ENCODE results near the gene AGPS. TPM values are rescaled to one million over a fixed set of nuclear protein-coding genes. Genes with fewer than 3 reads are reported as not detected.
"Not testable (repeated sequence)": the region's sequence is repeated elsewhere in the genome, so short reads cannot be mapped to it uniquely, and the experiment has no call there.

Gene AGPS
- total and polyA plus RNA-seq, 7 donors, result 13.1 to 37.5 (median 22.0) TPM

DNA sequence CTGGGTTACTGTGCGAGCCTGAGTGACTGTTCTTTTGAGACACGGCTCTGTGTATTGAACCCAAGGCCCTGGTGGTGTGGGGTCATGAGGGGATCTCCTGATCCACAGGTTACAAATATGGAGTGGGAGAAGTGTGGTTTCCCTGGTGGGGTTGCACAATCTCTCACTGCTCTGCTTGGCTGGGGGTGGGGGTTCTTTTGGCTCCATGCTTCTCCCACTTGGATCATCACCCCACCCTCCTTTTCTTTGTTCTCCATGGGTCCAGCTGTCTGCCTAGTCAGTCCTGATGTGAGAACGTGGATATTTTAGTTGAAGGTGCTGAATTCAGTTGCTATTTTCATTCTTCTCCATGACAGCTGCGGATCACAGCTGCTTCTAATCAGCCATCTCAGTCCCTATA is 37.8 kb downstream of the AGPS start:
- DNase-seq, result no peak

DNA sequence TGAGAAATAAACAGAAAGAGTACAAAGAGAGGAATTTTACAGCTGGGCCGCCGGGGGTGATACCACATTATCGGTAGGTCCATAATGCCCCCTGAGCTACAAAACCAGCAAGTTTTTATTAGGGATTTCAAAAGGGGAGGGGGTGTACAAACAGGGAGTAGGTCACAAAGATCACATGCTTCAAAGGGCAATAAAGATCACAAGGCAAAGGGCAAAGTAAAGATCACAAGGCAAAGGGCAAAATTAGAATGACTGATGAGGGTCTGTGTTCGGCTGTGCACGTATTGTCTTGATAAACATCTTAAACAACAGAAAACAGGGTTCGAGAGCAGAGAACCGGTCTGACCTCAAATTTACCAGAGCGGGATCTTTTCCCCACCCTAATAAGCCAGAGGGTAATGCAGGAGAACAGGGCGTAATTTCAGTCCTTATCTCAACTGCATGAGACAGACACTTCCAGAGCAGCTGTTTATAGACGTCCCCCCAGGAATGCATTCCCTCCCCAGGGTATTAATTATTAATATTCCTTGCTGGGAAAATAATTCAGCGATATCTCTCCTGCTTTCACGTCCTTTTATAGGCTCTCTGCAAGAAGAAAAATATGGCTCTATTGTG is 38.6 kb downstream of the AGPS start:
- H3K27ac ChIP-seq; H3K4me3 ChIP-seq; DNase-seq; H3K4me1 ChIP-seq; intact Hi-C loops (cut with DNase I); H3K27me3 ChIP-seq: not testable (repeated sequence)
- Histone ChIP-seq H3K9me3 (peaks cover 0 to 16% (median 9%) of the 10 kb centered on the region in 4 donors), H3K36me3 (peaks cover 0 to 11% (median 0%) of the 10 kb centered on the region in 4 donors)
- 94 to 96% methylated on average over 12 of the region's 12 CpGs for WGBS, 2 donors

More for the DNA sequence above, 37.8 kb downstream of the AGPS start:
- intact Hi-C loops (cut with DNase I), result no loop called here
- Histone ChIP-seq H3K9me3 (peaks cover 0 to 16% (median 9%) of the 10 kb centered on the region in 4 donors), H3K27me3 (no peaks in the 10 kb centered on the region), H3K27ac (no peak overlapping the region), H3K36me3 (peaks cover 0 to 11% (median 0%) of the 10 kb centered on the region in 4 donors), H3K4me1 (no peaks in the 10 kb centered on the region), H3K4me3 (no peak overlapping the region)
- no peak for TF ChIP-seq POLR2AphosphoS5 (IDR thresholded peaks at IDR 0.05)
- TF ChIP-seq, protein P1, sequence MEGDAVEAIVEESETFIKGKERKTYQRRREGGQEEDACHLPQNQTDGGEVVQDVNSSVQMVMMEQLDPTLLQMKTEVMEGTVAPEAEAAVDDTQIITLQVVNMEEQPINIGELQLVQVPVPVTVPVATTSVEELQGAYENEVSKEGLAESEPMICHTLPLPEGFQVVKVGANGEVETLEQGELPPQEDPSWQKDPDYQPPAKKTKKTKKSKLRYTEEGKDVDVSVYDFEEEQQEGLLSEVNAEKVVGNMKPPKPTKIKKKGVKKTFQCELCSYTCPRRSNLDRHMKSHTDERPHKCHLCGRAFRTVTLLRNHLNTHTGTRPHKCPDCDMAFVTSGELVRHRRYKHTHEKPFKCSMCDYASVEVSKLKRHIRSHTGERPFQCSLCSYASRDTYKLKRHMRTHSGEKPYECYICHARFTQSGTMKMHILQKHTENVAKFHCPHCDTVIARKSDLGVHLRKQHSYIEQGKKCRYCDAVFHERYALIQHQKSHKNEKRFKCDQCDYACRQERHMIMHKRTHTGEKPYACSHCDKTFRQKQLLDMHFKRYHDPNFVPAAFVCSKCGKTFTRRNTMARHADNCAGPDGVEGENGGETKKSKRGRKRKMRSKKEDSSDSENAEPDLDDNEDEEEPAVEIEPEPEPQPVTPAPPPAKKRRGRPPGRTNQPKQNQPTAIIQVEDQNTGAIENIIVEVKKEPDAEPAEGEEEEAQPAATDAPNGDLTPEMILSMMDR (IDR thresholded peaks at IDR 0.05), result no peak
- WGBS, 2 donors, result 74 to 87% methylated on average over 4 of the region's 4 CpGs

DNA sequence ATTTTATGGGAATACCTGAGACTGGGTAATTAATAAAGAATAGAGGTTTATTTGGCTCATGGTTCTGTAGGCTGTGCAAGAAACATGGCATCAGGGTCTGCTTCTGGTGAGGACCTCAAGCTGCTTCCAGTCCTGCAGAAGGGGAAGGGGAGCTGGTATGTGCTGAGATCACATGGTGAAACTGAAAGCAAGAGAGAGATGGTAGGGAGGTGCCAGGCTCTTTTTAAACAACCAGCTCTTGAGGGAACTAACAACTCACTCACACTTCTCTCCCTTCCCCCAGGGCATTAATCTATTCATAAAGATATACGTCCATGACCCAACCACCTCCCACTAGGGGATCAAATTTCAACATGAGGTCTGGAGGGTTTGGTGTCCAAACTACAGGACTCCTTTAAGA is 40.1 kb downstream of the AGPS start:
- H3K36me3 ChIP-seq, result peaks cover 0 to 11% (median 0%) of the 10 kb centered on the region in 4 donors
- intact Hi-C loops (cut with DNase I), result no loop called here
- 86 to 95% methylated on average over 1 of the region's 1 CpG for WGBS, 2 donors

DNA sequence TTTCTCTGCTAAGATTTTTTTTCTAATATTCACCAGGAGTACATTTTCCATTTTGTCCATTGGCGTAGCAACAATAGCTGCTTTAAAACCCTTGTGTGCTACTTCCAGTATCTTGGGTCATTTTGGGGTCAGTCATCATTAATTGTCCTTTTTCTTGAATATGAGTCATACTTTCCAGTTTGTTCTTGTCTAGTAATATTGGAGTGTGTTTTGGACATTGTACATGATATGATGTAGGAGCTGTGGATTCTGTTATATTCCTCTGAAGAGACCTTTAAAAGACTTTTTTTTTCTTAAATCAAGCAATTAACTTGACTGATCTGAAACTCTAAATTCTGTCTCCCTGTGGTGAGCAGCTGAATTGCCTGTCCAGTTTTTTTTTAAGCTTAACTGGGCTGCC is 40.8 kb downstream of the AGPS start:
- H3K4me1 ChIP-seq, result no peaks in the 10 kb centered on the region
- H3K36me3 ChIP-seq, result peaks cover 0 to 11% (median 0%) of the 10 kb centered on the region in 4 donors
- TF ChIP-seq, protein P1 (IDR thresholded peaks at IDR 0.05), result no peak
- TF ChIP-seq EP300 (IDR thresholded peaks at IDR 0.05) (no peak), POLR2AphosphoS5 (IDR thresholded peaks at IDR 0.05) (no peak), POLR2A (IDR thresholded peaks at IDR 0.05) (no peak)
- H3K27me3 ChIP-seq, result no peaks in the 10 kb centered on the region
- peaks cover 0 to 13% (median 7%) of the 10 kb centered on the region in 4 donors for H3K9me3 ChIP-seq
- intact Hi-C loops (cut with DNase I), result no loop called here
- no peak for DNase-seq
- H3K4me3 ChIP-seq, result no peak overlapping the region
- 99 to 100% methylated on average over 1 of the region's 1 CpG for WGBS, 2 donors
- H3K27ac ChIP-seq, result no peak overlapping the region

More for the DNA sequence above, 40.1 kb downstream of the AGPS start:
- Histone ChIP-seq H3K4me1 (no peaks in the 10 kb centered on the region), H3K27ac (no peak overlapping the region), H3K4me3 (no peak overlapping the region), H3K9me3 (peaks cover 0 to 14% (median 9%) of the 10 kb centered on the region in 4 donors), H3K27me3 (no peaks in the 10 kb centered on the region)
- DNase-seq, result no peak
- TF ChIP-seq EP300 (IDR thresholded peaks at IDR 0.05) (no peak), POLR2AphosphoS5 (IDR thresholded peaks at IDR 0.05) (no peak), POLR2A (IDR thresholded peaks at IDR 0.05) (no peak)
- TF ChIP-seq, protein P1 (IDR thresholded peaks at IDR 0.05), result no peak

DNA sequence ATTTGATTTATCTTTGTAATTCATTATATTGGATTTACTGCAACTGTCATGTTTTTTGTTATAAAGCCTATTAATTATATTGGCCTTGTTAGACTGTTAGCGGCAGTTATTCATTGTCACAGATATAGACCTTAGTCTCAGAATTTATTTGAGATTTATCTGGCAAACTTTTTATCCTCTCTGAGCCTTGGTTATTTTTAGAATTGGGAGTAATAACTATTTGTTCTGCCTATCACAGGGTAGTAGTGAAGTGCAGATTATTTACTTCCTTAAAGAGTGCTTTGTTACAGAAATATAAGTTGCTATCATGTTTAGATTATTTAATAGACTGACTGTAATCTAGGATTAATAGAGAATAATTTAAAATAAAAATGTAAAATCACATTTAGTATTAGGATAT is 41.9 kb downstream of the AGPS start:
- no peak for DNase-seq
- TF ChIP-seq POLR2AphosphoS5 (IDR thresholded peaks at IDR 0.05), result no peak
- no peak for TF ChIP-seq EP300 (IDR thresholded peaks at IDR 0.05)
- TF ChIP-seq, protein P1 (IDR thresholded peaks at IDR 0.05), result no peak
- TF ChIP-seq POLR2A (IDR thresholded peaks at IDR 0.05), result no peak
- H3K4me3 ChIP-seq, result no peak overlapping the region
- H3K36me3 ChIP-seq, result peaks cover 0 to 11% (median 0%) of the 10 kb centered on the region in 4 donors
- H3K27me3 ChIP-seq, result no peaks in the 10 kb centered on the region
- no peaks in the 10 kb centered on the region for H3K4me1 ChIP-seq
- H3K9me3 ChIP-seq, result peaks cover 0 to 13% (median 6%) of the 10 kb centered on the region in 4 donors
- intact Hi-C loops (cut with DNase I), result no loop called here
- H3K27ac ChIP-seq, result no peak overlapping the region
- 98 to 100% methylated on average over 1 of the region's 1 CpG for WGBS, 2 donors
